ENCODE measurements around the gene TBL1X.

The TBL1X gene

DNA sequence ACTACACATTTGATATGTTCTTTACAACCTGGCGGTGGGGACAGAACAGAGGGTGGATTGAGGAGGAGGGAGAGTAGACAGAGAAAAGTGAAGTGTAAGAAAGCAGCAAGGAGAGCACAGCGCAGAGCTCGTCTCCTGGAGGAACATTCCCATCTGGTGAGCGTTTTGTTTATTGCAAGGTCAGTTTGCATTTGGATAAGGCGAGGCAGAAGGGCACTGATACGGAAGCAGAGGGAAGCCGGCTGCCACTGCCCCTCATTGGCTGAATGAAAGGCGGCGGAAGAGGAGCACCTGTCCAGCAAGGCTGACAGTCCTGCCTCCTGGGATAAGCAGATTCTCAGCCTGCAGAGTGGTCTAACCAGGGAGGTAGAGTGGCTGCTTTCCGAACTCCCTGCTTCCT lies 217.6 kb downstream of the TBL1X start:
- peaks cover 3 to 4% of the 10 kb centered on the region in 2 donors for H3K4me1 ChIP-seq (ENCODE audit: control insufficient read depth in 2 of 2, insufficient read depth in 2 of 2, low read length in 2 of 2)
- H3K36me3 ChIP-seq (ENCODE audit: control insufficient read depth in 2 of 2, insufficient read depth in 2 of 2, low read length in 2 of 2): peaks cover 0 to 2% of the 10 kb centered on the region in 2 donors
- no peak overlapping the region for H3K9ac ChIP-seq (ENCODE audit: low read depth in 1 of 2, low read length in 2 of 2)
- no peaks in the 10 kb centered on the region for H3K9me3 ChIP-seq (ENCODE audit: control insufficient read depth in 2 of 2, low read length in 2 of 2)
- no peak overlapping the region for H3K27ac ChIP-seq (ENCODE audit: low read depth in 2 of 2, low read length in 2 of 2)
- no peak overlapping the region for H3K4me3 ChIP-seq (ENCODE audit: low read length in 2 of 2)
- H3K27me3 ChIP-seq (ENCODE audit: control insufficient read depth in 2 of 2, insufficient read depth in 2 of 2, low read length in 2 of 2): no peaks in the 10 kb centered on the region

- Histone ChIP-seq H3K4me3 (ENCODE audit: low read length in 2 of 2) (no peak overlapping the region), H3K27me3 (ENCODE audit: control insufficient read depth in 2 of 2, insufficient read depth in 2 of 2, low read length in 2 of 2) (no peaks in the 10 kb centered on the region), H3K27ac (ENCODE audit: low read depth in 2 of 2, low read length in 2 of 2) (no peak overlapping the region), H3K36me3 (ENCODE audit: control insufficient read depth in 2 of 2, insufficient read depth in 2 of 2, low read length in 2 of 2) (peaks cover 0 to 2% of the 10 kb centered on the region in 2 donors), H3K4me1 (ENCODE audit: control insufficient read depth in 2 of 2, insufficient read depth in 2 of 2, low read length in 2 of 2) (peaks cover 0 to under 1% of the 10 kb centered on the region in 2 donors), H3K9me3 (ENCODE audit: control insufficient read depth in 2 of 2, low read length in 2 of 2) (no peaks in the 10 kb centered on the region), H3K9ac (ENCODE audit: low read depth in 1 of 2, low read length in 2 of 2) (no peak overlapping the region)
Measured at GRCh38 chrX:9682861-9683260, 218.0 kb downstream of the TBL1X start.

DNA sequence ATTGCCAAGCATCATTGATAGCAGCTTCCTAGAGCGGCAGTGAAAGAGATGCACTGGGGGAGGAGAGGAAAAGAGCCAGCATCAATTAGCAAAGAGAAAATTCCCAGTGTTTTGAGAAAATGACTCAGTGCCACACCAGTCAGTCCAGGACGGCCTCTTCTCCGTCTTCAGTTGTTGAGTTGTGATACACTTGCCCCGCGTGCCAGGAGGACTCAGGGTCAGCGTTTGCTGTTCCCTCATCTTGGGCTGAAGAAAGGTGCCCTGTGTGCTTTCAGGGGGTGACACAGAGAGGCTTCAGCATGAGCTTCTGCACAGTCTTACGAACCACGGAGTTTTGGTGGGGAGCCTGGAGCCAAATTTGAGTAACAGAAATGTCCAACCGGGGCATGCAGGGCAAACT lies 218.5 kb downstream of the TBL1X start:
- peaks cover 0 to 2% of the 10 kb centered on the region in 2 donors for H3K36me3 ChIP-seq (ENCODE audit: control insufficient read depth in 2 of 2, insufficient read depth in 2 of 2, low read length in 2 of 2)
- no peak overlapping the region for H3K27ac ChIP-seq (ENCODE audit: low read depth in 2 of 2, low read length in 2 of 2)
- no peak overlapping the region for H3K9ac ChIP-seq (ENCODE audit: low read depth in 1 of 2, low read length in 2 of 2)
- no peaks in the 10 kb centered on the region for H3K27me3 ChIP-seq (ENCODE audit: control insufficient read depth in 2 of 2, insufficient read depth in 2 of 2, low read length in 2 of 2)
- H3K4me3 ChIP-seq (ENCODE audit: low read length in 2 of 2): no peak overlapping the region
- H3K4me1 ChIP-seq (ENCODE audit: control insufficient read depth in 2 of 2, insufficient read depth in 2 of 2, low read length in 2 of 2): no peaks in the 10 kb centered on the region
- H3K9me3 ChIP-seq (ENCODE audit: control insufficient read depth in 2 of 2, low read length in 2 of 2): no peaks in the 10 kb centered on the region

GRCh38 chrX:9687899-9688298 lies 223.0 kb downstream of the TBL1X start:
- Histone ChIP-seq H3K9ac (ENCODE audit: low read depth in 1 of 2, low read length in 2 of 2) (no peak overlapping the region), H3K4me3 (ENCODE audit: low read length in 2 of 2) (no peak overlapping the region), H3K27me3 (ENCODE audit: control insufficient read depth in 2 of 2, insufficient read depth in 2 of 2, low read length in 2 of 2) (no peaks in the 10 kb centered on the region), H3K4me1 (ENCODE audit: control insufficient read depth in 2 of 2, insufficient read depth in 2 of 2, low read length in 2 of 2) (no peaks in the 10 kb centered on the region), H3K36me3 (ENCODE audit: control insufficient read depth in 2 of 2, insufficient read depth in 2 of 2, low read length in 2 of 2) (peaks cover 5 to 6% of the 10 kb centered on the region in 2 donors), H3K27ac (ENCODE audit: low read depth in 2 of 2, low read length in 2 of 2) (no peak overlapping the region), H3K9me3 (ENCODE audit: control insufficient read depth in 2 of 2, low read length in 2 of 2) (no peaks in the 10 kb centered on the region)

GRCh38 chrX:9688833-9689232 lies 224.0 kb downstream of the TBL1X start:
- H3K9ac ChIP-seq (ENCODE audit: low read depth in 1 of 2, low read length in 2 of 2): no peak overlapping the region
- no peaks in the 10 kb centered on the region for H3K27me3 ChIP-seq (ENCODE audit: control insufficient read depth in 2 of 2, insufficient read depth in 2 of 2, low read length in 2 of 2)
- H3K9me3 ChIP-seq (ENCODE audit: control insufficient read depth in 2 of 2, low read length in 2 of 2): no peaks in the 10 kb centered on the region
- H3K4me3 ChIP-seq (ENCODE audit: low read length in 2 of 2): no peak overlapping the region
- peaks cover 5 to 6% of the 10 kb centered on the region in 2 donors for H3K36me3 ChIP-seq (ENCODE audit: control insufficient read depth in 2 of 2, insufficient read depth in 2 of 2, low read length in 2 of 2)
- H3K27ac ChIP-seq (ENCODE audit: low read depth in 2 of 2, low read length in 2 of 2): no peak overlapping the region
- no peaks in the 10 kb centered on the region for H3K4me1 ChIP-seq (ENCODE audit: control insufficient read depth in 2 of 2, insufficient read depth in 2 of 2, low read length in 2 of 2)

GRCh38 chrX:9690046-9690445 lies 225.2 kb downstream of the TBL1X start:
- Histone ChIP-seq H3K4me3 (ENCODE audit: low read length in 2 of 2) (no peak overlapping the region), H3K27ac (ENCODE audit: low read depth in 2 of 2, low read length in 2 of 2) (no peak overlapping the region), H3K27me3 (ENCODE audit: control insufficient read depth in 2 of 2, insufficient read depth in 2 of 2, low read length in 2 of 2) (no peaks in the 10 kb centered on the region), H3K4me1 (ENCODE audit: control insufficient read depth in 2 of 2, insufficient read depth in 2 of 2, low read length in 2 of 2) (no peaks in the 10 kb centered on the region), H3K9ac (ENCODE audit: low read depth in 1 of 2, low read length in 2 of 2) (no peak overlapping the region), H3K9me3 (ENCODE audit: control insufficient read depth in 2 of 2, low read length in 2 of 2) (no peaks in the 10 kb centered on the region), H3K36me3 (ENCODE audit: control insufficient read depth in 2 of 2, insufficient read depth in 2 of 2, low read length in 2 of 2) (peaks cover 5 to 6% of the 10 kb centered on the region in 2 donors)

GRCh38 chrX:9693307-9694001 lies 228.6 kb downstream of the TBL1X start:
- Histone ChIP-seq H3K27ac (ENCODE audit: low read depth in 2 of 2, low read length in 2 of 2) (no peak overlapping the region), H3K36me3 (ENCODE audit: control insufficient read depth in 2 of 2, insufficient read depth in 2 of 2, low read length in 2 of 2) (peaks cover 3 to 8% of the 10 kb centered on the region in 2 donors), H3K9ac (ENCODE audit: low read depth in 1 of 2, low read length in 2 of 2) (no peak overlapping the region), H3K27me3 (ENCODE audit: control insufficient read depth in 2 of 2, insufficient read depth in 2 of 2, low read length in 2 of 2) (no peaks in the 10 kb centered on the region), H3K9me3 (ENCODE audit: control insufficient read depth in 2 of 2, low read length in 2 of 2) (no peaks in the 10 kb centered on the region), H3K4me1 (ENCODE audit: control insufficient read depth in 2 of 2, insufficient read depth in 2 of 2, low read length in 2 of 2) (no peaks in the 10 kb centered on the region), H3K4me3 (ENCODE audit: low read length in 2 of 2) (no peak overlapping the region)

DNA sequence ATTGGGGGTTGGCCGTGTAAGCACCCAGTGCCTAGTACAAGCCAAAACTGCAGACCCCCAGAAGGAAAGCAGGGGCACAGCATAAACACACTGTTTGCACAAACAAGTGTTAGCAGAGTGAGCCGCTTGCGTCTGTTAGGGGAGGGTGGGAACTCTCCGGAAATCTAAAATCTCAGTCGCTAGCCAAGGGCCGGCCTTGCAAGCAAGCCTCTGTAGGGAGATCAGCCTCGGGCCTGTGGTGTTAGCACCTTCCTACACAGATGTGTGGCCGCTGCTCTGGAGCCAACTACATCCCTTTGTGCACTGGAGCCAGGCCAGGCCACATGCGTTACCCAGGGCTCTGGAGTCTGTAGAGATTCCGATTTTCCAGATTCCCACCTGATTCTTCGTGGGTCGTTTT lies 233.7 kb downstream of the TBL1X start:
- no peaks in the 10 kb centered on the region for H3K9me3 ChIP-seq (ENCODE audit: control insufficient read depth in 2 of 2, low read length in 2 of 2)

DNA sequence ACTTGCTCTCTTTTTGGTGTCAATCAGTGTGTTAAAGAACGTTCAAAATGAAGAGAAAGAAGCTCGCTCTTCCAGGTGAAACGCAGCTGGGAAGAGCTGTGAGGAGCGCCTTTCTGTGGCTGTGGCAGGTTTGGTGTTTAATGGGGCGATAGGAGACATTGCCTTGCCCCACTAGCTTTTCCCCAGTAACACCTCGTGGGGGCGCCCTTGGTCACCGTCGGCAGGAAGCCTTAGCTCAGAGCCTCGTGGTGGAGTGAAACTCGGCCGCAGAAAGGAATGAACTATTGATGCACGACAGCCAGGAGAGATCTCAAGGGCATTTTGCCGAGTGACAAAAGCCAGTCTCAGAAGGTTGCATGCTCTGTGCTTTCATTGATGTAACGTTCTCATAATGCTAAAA lies 235.7 kb downstream of the TBL1X start:
- no peaks in the 10 kb centered on the region for H3K9me3 ChIP-seq (ENCODE audit: control insufficient read depth in 2 of 2, low read length in 2 of 2)
- H3K4me3 ChIP-seq (ENCODE audit: low read length in 2 of 2): no peak overlapping the region
- H3K4me1 ChIP-seq (ENCODE audit: control insufficient read depth in 2 of 2, insufficient read depth in 2 of 2, low read length in 2 of 2): no peaks in the 10 kb centered on the region
- H3K36me3 ChIP-seq (ENCODE audit: control insufficient read depth in 2 of 2, insufficient read depth in 2 of 2, low read length in 2 of 2): peaks cover 0 to 2% of the 10 kb centered on the region in 2 donors
- no peak overlapping the region for H3K9ac ChIP-seq (ENCODE audit: low read depth in 1 of 2, low read length in 2 of 2)
- no peaks in the 10 kb centered on the region for H3K27me3 ChIP-seq (ENCODE audit: control insufficient read depth in 2 of 2, insufficient read depth in 2 of 2, low read length in 2 of 2)
- H3K27ac ChIP-seq (ENCODE audit: low read depth in 2 of 2, low read length in 2 of 2): no peak overlapping the region

More for the DNA sequence above, 233.7 kb downstream of the TBL1X start:
- H3K36me3 ChIP-seq (ENCODE audit: control insufficient read depth in 2 of 2, insufficient read depth in 2 of 2, low read length in 2 of 2): peaks cover 0 to 2% of the 10 kb centered on the region in 2 donors
- H3K9ac ChIP-seq (ENCODE audit: low read depth in 1 of 2, low read length in 2 of 2): no peak overlapping the region
- no peaks in the 10 kb centered on the region for H3K4me1 ChIP-seq (ENCODE audit: control insufficient read depth in 2 of 2, insufficient read depth in 2 of 2, low read length in 2 of 2)
- no peak overlapping the region for H3K27ac ChIP-seq (ENCODE audit: low read depth in 2 of 2, low read length in 2 of 2)
- no peak overlapping the region for H3K4me3 ChIP-seq (ENCODE audit: low read length in 2 of 2)
- no peaks in the 10 kb centered on the region for H3K27me3 ChIP-seq (ENCODE audit: control insufficient read depth in 2 of 2, insufficient read depth in 2 of 2, low read length in 2 of 2)

- H3K27ac ChIP-seq (ENCODE audit: low read depth in 2 of 2, low read length in 2 of 2): no peak overlapping the region
- no peaks in the 10 kb centered on the region for H3K4me1 ChIP-seq (ENCODE audit: control insufficient read depth in 2 of 2, insufficient read depth in 2 of 2, low read length in 2 of 2)
- no peak overlapping the region for H3K9ac ChIP-seq (ENCODE audit: low read depth in 1 of 2, low read length in 2 of 2)
- peaks cover 0 to 2% of the 10 kb centered on the region in 2 donors for H3K36me3 ChIP-seq (ENCODE audit: control insufficient read depth in 2 of 2, insufficient read depth in 2 of 2, low read length in 2 of 2)
- no peak overlapping the region for H3K4me3 ChIP-seq (ENCODE audit: low read length in 2 of 2)
- H3K9me3 ChIP-seq (ENCODE audit: control insufficient read depth in 2 of 2, low read length in 2 of 2): no peaks in the 10 kb centered on the region
- H3K27me3 ChIP-seq (ENCODE audit: control insufficient read depth in 2 of 2, insufficient read depth in 2 of 2, low read length in 2 of 2): no peaks in the 10 kb centered on the region
Measured at GRCh38 chrX:9701790-9702189, 236.9 kb downstream of the TBL1X start.
